SKM-1 (cell line): ENCODE measurements around the gene IL15.
"Not testable (repeated sequence)": the region's sequence is repeated elsewhere in the genome, so short reads cannot be mapped to it uniquely, and the experiment has no call there.

ENCODE experiments used
- DNase-seq: peaks from one replicate; lab custom pipeline; 2025; ENCODE audit not compliant: unreplicated experiment; lab: John Stamatoyannopoulos, UW

The IL15 gene

DNA sequence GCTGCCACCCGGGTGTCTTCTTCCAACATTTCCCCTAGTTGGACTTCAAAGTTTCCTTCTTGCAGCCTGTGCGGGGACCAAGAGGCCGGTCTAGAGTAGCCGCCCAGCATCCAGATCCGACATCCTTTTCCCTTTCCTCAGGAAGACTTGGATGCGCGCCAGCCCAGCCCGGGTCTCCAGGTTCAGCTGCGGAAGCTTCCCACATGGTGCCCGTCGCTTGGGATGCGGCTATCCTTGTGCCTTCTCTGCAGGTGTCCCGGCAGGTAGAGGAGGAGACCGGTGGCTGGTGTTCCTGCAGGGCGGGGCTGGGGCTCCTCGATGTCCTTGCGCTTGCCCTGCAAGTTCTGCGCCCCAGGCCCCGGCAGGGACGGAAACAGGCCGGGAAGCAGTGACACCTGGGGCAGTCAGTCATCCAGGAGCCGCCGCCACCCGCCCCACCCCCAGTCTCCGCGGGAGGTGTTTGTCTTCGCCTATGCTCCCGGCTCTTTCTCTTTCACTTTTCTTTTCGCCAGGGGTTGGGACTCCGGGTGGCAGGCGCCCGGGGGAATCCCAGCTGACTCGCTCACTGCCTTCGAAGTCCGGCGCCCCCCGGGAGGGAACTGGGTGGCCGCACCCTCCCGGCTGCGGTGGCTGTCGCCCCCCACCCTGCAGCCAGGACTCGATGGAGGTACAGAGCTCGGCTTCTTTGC is at the start of gene IL15:
IL15 (plus strand) TSS at position 502 of the 689 bp plus-strand sequence. CDS start 82,882 bp downstream, outside the sequence.
- DNase-seq: no peak

DNA sequence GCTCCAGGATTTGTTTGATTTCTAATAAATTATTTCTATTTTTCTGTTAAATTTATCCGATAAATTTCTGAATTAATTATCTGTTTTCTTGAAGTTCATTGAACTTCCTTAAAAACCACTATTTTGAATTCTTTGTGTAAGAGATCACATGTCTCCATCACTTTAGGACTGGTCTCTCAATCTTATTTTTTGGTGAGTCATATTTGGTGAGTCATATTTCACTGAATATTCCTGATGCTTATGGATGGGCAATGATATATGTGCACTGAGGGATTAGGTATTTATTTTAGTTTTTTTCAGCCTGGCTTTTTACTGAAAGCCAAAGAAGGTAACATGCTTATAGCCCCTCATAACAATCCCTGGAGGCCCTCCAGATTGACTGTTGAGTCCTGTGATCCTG is 48.5 kb upstream of the IL15 start:
- DNase-seq: no peak

- no peak for DNase-seq
Observed at GRCh38 chr4:141595531-141595930, 40.9 kb upstream of the IL15 start.

- DNase-seq: no peak
Observed at GRCh38 chr4:141599853-141600252, 36.5 kb upstream of the IL15 start.

- DNase-seq: not testable (repeated sequence)
Observed at GRCh38 chr4:141604683-141605082, 31.7 kb upstream of the IL15 start.

DNA sequence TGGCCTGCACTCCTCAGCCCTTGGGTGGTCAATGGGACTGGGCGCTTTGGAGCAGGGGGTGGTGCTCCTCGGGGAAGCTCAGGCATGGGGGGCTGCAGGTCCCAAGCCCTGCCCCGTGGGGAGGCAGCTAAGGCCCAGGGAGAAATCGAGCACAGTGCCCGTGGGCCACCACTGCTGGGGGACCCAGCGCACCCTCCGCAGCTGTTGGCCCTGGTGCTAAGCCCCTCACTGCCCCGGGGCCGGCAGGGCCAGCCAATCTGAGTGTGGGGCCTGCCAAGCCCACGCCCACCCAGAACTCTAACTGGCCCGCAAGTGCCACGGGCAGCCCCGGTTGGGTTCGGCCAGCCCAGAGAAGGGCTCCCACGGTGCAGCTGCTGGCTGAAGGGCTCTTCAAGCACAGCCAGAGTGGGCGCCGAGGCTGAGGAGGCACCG is 30.9 kb upstream of the IL15 start:
- no peak for DNase-seq

DNA sequence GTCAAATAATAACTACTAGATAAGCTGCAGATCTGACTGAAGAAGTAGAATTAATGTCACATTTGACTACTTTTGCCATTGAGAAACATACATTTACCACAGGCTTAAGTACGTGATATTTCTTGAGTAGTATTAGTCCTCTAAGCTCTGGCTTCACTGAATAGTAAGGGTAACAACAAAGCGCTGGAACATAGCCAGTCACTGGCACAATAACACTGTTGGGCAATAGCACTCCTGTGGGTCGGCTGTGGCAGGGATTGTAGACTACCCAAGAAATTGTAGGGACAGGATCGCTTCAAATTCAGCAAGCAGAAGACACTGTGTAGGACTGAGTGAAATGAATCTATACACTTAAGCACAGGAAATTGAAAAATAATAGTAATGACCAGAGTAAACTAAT is 27.1 kb upstream of the IL15 start:
- no peak for DNase-seq

- no peak for DNase-seq
Observed at GRCh38 chr4:141610365-141610764, 26.0 kb upstream of the IL15 start.

- no peak for DNase-seq
Observed at GRCh38 chr4:141614878-141615586, 21.4 kb upstream of the IL15 start.

DNA sequence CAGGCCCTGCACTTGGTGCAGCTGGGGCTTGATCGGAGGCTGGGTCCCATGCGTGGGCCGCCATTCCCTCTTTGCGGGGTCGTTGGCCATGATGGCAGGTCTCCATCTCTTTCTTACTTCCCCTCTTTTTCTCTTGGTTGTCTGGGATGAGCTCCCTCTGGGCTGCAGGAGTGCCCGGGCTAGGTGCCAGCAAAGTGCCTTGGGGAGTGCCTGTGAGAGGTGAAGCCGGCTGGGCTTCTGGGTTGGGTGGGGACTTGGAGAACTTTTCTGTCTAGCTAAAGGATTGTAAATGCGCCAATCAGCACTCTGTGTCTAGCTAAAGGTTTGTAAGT is 20.8 kb upstream of the IL15 start:
- DNase-seq: not testable (repeated sequence)

- no peak for DNase-seq
Observed at GRCh38 chr4:141620715-141621114, 15.7 kb upstream of the IL15 start.

DNA sequence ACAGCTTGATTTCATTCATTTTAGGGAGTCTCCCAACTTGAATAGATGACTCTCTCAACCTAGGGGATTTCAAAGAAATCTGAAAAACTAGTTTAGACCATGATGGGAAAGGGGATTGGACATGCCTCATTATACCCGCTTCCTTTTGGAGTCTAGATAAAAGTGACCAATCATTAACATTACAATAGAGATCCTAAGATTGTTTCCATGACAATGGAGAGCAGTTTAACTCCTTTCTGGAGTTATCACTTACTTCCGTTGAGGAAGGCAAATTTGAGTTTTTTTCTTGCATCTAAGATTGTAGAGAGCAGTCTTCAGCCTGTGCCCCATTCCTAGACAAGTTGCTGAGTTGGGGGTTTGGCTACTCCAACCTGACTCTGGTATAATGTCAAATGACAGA is 11.4 kb upstream of the IL15 start:
- DNase-seq: no peak

DNA sequence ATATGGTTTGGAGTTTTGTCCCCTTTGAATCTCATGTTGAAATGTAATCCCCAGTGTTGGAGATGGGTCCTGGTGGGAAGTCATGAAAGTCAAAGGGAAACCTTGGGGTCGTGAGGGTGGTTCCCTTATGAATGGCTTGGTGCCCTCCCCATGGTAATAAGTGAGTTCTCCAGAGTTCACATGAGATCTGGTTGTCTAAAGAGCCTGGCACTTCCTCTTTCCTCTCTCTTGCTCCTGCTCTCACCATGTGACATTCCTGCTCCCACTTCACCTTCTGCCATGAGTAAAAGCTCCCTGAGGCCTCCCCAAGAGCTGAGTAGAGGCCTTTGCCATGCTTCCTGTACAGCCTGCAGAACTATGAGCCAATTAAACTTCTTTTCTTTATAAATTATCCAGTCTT is 5.5 kb upstream of the IL15 start:
- DNase-seq: no peak

GRCh38 chr4:141635736-141636081 is 674 bp upstream of the IL15 start:
- no peak for DNase-seq

GRCh38 chr4:141636771-141637460 is 533 bp downstream of the IL15 start:
- no peak for DNase-seq

- DNase-seq: no peak
Observed at GRCh38 chr4:141637565-141637964, 1.2 kb downstream of the IL15 start.

- DNase-seq: no peak
Observed at GRCh38 chr4:141638230-141638629, 1.8 kb downstream of the IL15 start.

GRCh38 chr4:141640696-141641095 is 4.3 kb downstream of the IL15 start:
- no peak for DNase-seq

DNA sequence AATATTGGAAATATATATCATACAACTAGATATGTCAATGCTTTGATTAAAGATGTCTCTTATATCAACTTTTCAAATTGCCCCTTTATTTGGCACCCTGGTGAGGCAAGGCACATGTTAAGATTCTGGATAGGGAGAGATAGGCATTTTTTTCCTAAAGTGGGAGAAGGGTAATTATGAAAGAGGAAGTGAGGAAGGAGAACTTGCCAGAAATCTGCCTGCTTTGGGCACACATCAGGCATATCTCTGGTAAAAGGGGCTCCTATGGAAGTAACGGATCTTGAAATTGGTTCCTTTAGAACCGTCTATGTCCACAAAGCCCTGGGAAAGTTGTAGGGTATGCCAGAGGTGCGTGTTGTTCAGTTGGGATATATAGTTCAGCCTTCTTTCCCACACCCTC is 5.7 kb downstream of the IL15 start:
- DNase-seq: no peak

- no peak for DNase-seq
Observed at GRCh38 chr4:141642711-141643110, 6.3 kb downstream of the IL15 start.

GRCh38 chr4:141643557-141643956 is 7.2 kb downstream of the IL15 start:
- no peak for DNase-seq

DNA sequence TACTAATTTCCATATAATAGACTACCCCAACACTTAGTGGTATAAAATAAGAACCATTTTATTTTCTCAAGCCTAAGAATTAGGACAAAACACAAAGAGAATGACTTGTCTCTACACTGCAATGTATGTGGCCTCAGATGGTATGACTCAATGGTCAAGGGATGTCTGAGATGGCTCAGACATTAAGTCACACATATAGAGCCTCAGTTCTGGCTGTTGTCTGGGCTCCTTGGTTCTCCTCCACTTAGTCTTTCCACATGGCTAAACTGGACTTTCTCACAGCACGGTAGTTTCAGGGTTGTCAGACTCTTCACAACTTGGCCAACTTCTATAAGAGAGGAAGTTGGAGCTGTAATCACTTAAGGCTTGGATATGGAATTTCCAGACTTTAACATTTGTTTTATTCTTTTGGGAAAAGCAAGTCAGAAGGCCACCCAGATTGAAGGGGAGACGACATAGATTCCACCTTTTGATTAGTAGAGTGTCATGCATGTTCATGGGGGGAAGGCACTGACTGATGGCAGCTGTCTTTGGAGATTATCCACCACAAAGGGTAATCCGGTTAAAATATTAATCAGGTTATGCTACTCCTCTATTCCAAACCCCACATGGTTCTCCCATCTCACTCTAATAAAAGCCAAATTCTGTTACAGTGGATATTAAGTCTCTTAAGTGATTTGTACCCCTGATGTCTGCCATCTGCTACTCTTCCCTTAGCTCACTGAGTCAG is 9.4 kb downstream of the IL15 start:
- DNase-seq: no peak
